HFFc6 (cell line): ENCODE measurements around the gene B3GAT1. TPM values are rescaled to one million over a fixed set of nuclear protein-coding genes. Genes with fewer than 3 reads are reported as not detected.

Experiments
- DNase-seq: peaks from one replicate; pipeline ENCODE4 v3.0.0-alpha.2; 2018
- H3K27ac Mint-ChIP-seq: 2 replicates; pipeline ENCODE4 v1.8.0; 2020; ENCODE audit warnings: mild to moderate bottlenecking, mixed read lengths
- H3K27me3 Mint-ChIP-seq: 2 replicates; pipeline ENCODE4 v1.8.0; 2021; ENCODE audit warnings: mild to moderate bottlenecking, moderate library complexity, mixed read lengths; ENCODE audit not compliant: insufficient read depth
- H3K36me3 Mint-ChIP-seq: 2 replicates; pipeline ENCODE4 v1.8.0; 2021; ENCODE audit warnings: low read depth, mixed read lengths
- H3K4me1 Mint-ChIP-seq: 2 replicates; pipeline ENCODE4 v1.8.0; 2020; ENCODE audit warnings: low read depth, mixed read lengths
- H3K4me3 Mint-ChIP-seq: 2 replicates; pipeline ENCODE4 v1.8.0; 2020; ENCODE audit warnings: mild to moderate bottlenecking, moderate library complexity, mixed read lengths
- H3K9me3 Mint-ChIP-seq: 2 replicates; pipeline ENCODE4 v1.8.0; 2020; ENCODE audit warnings: mild to moderate bottlenecking, mixed read lengths
- total RNA-seq, 6 experiments: library from RNA; stranded (reverse); fragmentation: NEBNext Ultra II Directional; extraction: Animal tissue kit (Norgen Biotek cat#: 25700); gene quantifications; 2 replicates in 1 of 6; 3 replicates in 5 of 6; pipeline ENCODE4 v1.2.3, GENCODE V29; 2021
- TF ChIP-seq, protein P1 (sequence below): fragments of 200-600 bp; sonication (generic); IDR thresholded peaks from 2 replicates; pipeline ENCODE4 v1.5.0; 2021; ENCODE audit warnings: antibody characterized with exemption, mild to moderate bottlenecking

B3GAT1 gene
- total RNA-seq, 6 experiments from 2014 or later, result not detected

DNA sequence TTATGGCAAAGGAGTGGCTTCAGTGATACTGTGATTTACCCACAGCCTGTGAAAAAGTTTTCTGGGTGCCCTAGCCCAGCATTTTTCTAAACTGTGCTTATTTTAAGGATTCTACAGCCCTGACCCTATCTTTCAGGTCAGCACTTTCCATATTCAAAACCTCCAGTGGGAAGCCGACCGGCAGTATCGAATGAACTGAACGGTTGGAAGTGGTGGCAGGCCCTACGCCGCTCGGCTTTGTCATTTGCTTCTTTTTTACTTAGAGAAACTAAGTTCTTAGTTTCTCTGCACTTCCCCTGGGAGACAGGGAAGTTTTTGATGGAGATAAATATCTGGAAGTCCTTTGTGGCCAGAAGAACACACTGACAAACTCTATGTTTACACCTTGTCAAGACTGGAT lies 79.3 kb downstream of the B3GAT1 start:
- Mint-ChIP-seq H3K36me3 (no peaks in the 10 kb centered on the region), H3K27ac (no peak overlapping the region), H3K4me1 (no peaks in the 10 kb centered on the region), H3K27me3 (peaks cover 4% of the 10 kb centered on the region), H3K4me3 (no peak overlapping the region), H3K9me3 (peaks cover 13% of the 10 kb centered on the region)
- TF ChIP-seq, protein P1, sequence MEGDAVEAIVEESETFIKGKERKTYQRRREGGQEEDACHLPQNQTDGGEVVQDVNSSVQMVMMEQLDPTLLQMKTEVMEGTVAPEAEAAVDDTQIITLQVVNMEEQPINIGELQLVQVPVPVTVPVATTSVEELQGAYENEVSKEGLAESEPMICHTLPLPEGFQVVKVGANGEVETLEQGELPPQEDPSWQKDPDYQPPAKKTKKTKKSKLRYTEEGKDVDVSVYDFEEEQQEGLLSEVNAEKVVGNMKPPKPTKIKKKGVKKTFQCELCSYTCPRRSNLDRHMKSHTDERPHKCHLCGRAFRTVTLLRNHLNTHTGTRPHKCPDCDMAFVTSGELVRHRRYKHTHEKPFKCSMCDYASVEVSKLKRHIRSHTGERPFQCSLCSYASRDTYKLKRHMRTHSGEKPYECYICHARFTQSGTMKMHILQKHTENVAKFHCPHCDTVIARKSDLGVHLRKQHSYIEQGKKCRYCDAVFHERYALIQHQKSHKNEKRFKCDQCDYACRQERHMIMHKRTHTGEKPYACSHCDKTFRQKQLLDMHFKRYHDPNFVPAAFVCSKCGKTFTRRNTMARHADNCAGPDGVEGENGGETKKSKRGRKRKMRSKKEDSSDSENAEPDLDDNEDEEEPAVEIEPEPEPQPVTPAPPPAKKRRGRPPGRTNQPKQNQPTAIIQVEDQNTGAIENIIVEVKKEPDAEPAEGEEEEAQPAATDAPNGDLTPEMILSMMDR, result no peak
- no peak for DNase-seq

DNA sequence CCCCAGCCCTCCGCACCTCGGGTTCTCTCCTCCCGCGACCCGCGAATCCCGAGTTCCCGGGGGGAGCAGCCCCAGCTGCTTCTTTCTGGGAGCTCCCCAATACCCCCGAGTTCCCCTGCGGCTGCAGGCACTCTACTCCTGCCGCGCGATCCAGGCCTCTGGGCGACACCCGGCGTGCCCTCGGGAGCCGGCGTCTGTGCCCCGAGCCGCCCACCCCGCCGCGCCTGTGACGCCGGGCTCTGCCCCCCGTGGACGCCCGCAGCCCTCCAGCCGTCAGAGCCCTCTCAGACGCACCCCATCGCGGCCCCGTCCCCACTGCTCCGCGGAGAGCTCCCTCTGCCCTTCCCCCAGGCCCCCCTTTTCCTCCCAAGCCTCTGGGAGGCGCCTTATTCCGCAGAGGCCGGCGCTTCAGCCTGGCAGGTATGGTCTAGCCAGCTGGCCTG lies 79.8 kb downstream of the B3GAT1 start:
- no peak overlapping the region for H3K27ac Mint-ChIP-seq
- peaks cover 19% of the 10 kb centered on the region for H3K9me3 Mint-ChIP-seq
- no peaks in the 10 kb centered on the region for H3K4me1 Mint-ChIP-seq
- no peak for DNase-seq
- peaks cover 4% of the 10 kb centered on the region for H3K27me3 Mint-ChIP-seq
- TF ChIP-seq, protein P1, result no peak
- peaks cover 4% of the 10 kb centered on the region; the same call in 1 of the 2 replicates for H3K36me3 Mint-ChIP-seq
- H3K4me3 Mint-ChIP-seq, result no peak overlapping the region

DNA sequence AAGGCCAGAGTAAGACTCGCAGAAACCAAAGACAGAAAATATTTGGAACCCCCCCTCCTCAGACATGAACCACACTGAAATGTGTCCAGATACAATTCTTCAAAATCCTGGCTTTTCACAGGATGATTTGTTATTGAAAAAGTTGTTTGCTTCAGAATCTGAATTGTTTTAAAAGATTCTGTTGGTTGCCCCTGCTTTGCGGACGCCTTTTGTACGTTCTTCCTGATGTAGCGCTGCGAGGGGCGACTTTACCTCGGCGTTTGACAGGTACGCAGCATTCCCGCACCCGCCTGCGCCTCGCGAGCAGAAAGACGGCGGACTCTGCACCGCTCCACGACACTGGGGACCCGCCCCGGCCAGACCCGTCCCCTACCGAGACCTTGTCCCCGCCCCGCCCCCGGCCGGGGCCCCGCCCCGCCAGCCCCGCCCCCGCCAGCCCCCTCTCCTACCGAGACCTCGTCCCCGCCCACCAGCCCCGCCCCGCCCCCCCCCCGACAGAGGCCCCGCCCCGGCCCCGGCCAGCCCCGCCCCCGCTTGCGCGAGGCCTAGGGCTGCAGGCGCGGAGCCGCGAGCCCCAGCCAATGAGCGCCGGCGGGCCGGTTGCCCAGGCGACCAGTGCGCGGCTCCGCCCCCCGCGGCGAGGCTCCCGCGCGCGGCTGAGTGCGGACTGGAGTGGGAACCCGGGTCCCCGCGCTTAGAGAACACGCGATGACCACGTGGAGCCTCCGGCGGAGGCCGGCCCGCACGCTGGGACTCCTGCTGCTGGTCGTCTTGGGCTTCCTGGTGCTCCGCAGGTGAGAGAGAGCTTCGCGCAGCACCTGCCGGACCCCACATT lies 80.5 kb downstream of the B3GAT1 start, which contains the start of gene GLB1L2:
TSS of gene GLB1L2 (plus strand) at position 635 of the 835 bp plus-strand sequence. CDS start at position 709, 74 bp downstream.
- TF ChIP-seq, protein P1, result no peak
- Mint-ChIP-seq H3K4me1 (no peaks in the 10 kb centered on the region), H3K9me3 (peaks cover 23% of the 10 kb centered on the region), H3K27ac (no peak within 1 kb of the TSS), H3K36me3 (peaks cover 4% of the 10 kb centered on the region; the same call in 1 of the 2 replicates), H3K27me3 (peaks cover 4% of the 10 kb centered on the region), H3K4me3 (no peak within 1 kb of the TSS)
- no peak for DNase-seq

DNA sequence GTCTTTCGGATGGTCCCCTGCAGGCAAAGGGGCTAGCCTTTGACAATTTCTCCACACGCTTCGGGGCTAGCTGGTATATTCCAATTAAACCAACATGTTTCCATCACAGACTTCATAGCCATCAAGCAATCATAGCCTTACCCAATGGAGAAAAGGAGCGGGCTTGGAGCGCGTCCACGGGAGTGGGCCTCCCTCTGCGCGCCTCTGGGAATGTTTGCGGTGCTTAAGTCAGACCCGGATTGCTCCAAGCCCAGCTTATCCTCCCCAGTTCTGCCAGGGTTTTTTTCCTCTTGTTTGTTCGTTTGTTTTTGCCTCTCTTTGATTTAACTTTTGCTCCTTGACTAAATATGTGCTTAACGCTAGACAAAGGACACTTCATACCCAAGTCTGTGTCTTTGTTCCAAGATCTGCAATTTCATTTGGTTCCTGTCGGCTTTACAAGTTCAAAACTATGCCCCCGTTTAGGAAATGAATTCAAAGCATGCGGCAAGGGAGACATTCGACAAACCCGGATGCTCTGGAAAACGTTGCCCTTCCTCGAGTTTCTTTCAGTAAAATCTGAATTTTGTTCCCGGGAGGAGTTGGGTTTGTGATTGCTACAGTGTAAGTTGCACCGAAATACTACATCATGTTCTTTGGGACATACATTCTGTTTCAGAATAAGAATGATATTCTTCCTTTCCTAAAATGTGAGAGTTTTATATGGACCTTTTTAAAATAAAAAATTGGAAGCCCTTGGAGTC lies 81.3 kb downstream of the B3GAT1 start:
- Mint-ChIP-seq H3K9me3 (peaks cover 28% of the 10 kb centered on the region), H3K4me1 (no peaks in the 10 kb centered on the region), H3K27me3 (peaks cover 4% of the 10 kb centered on the region), H3K4me3 (no peak overlapping the region), H3K36me3 (peaks cover 4% of the 10 kb centered on the region; the same call in 1 of the 2 replicates), H3K27ac (no peak overlapping the region)
- TF ChIP-seq, protein P1, result no peak
- DNase-seq, result no peak

Other genes with a start within 250 kb of the B3GAT1 start
- gene NCAPD3, start 188.3 kb downstream of the B3GAT1 start, total RNA-seq, result 10 to 100 TPM; 19.6 to 31.1 (median 29.4) TPM
- 10 to 100 TPM; 36.5 to 45.0 (median 39.1) TPM for gene VPS26B, start 187.6 kb downstream of the B3GAT1 start, total RNA-seq
- 10 to 100 TPM; 32.7 to 36.8 (median 34.2) TPM for gene THYN1, start 158.9 kb downstream of the B3GAT1 start, total RNA-seq
- 10 to 100 TPM; 11.8 to 15.7 (median 13.8) TPM for gene ACAD8, start 158.7 kb downstream of the B3GAT1 start, total RNA-seq
- not detected for gene GLB1L3, start 135.9 kb downstream of the B3GAT1 start, total RNA-seq
- not detected for gene GLB1L2, start 80.3 kb downstream of the B3GAT1 start, total RNA-seq